SK-N-SH (cell line): ENCODE data around the gene SRRM1. TPM values are rescaled to one million over a fixed set of nuclear protein-coding genes. Genes with fewer than 3 reads are reported as not detected.

Source experiments
- CTCF ChIA-PET: fragments of 300-600, 350-600 bp; formaldehyde crosslinking; extraction: SDS; loops from one replicate; lab custom pipeline; 2021; lab: Yijun Ruan, JAX
- POLR2A ChIA-PET: fragments of 350-600 bp; sonication (Branson Sonifier 250); formaldehyde crosslinking; extraction: SDS; loops from one replicate; lab custom pipeline; 2020; ENCODE audit warnings: antibody characterized with exemption, inconsistent platforms; lab: Yijun Ruan, JAX
- DNase-seq: peaks from one replicate; pipeline ENCODE4 v3.0.0; 2012
- H2AFZ ChIP-seq: fragments of 200-600 bp; sonication (generic); 2 replicates; pipeline ENCODE4 v1.8.1; 2016; ENCODE audit warnings: antibody characterized with exemption, mild to moderate bottlenecking, low read depth
- H3F3A ChIP-seq: fragments of 200-600 bp; sonication (generic); replicated peaks from 2 replicates; pipeline ENCODE3; 2016; ENCODE audit warnings: antibody characterized with exemption, mild to moderate bottlenecking; ENCODE audit not compliant: insufficient read depth
- H3K27ac ChIP-seq, 2 experiments: fragments of 200-500 bp in 1 of 2; fragments of 200-600 bp in 1 of 2; sonication (Bioruptor generic) in 1 of 2; sonication (generic), shearing (Covaris generic) in 1 of 2; 2 replicates each; pipeline versions ENCODE4 v1.5.1 to v1.6.1; 2014 to 2016; ENCODE audit warnings: low read depth in 2 of 2, inconsistent platforms in 1 of 2, low read length in 1 of 2, mild to moderate bottlenecking in 1 of 2, mixed read lengths in 1 of 2
- H3K27me3 ChIP-seq: fragments of 200-600 bp; sonication (generic), shearing (Covaris generic); 2 replicates; pipeline ENCODE4 v1.6.1; 2016; ENCODE audit warnings: mixed run types; ENCODE audit not compliant: insufficient read depth
- H3K36me3 ChIP-seq, 2 experiments: fragments of 200-500 bp in 1 of 2; fragments of 200-600 bp in 1 of 2; sonication (Bioruptor generic) in 1 of 2; sonication (generic) in 1 of 2; replicated peaks in 1 of 2; 2 replicates each; pipeline versions ENCODE3 to v1.5.1; 2014 to 2016; ENCODE audit warnings: low read length in 1 of 2, mild to moderate bottlenecking in 1 of 2; ENCODE audit not compliant: insufficient read depth in 2 of 2, control insufficient read depth in 1 of 2
- H3K4me1 ChIP-seq, 2 experiments: fragments of 200-500 bp in 1 of 2; fragments of 200-600 bp in 1 of 2; sonication (Bioruptor generic) in 1 of 2; sonication (generic), shearing (Covaris generic) in 1 of 2; 2 replicates each; pipeline versions ENCODE4 v1.5.1 to v1.6.1; 2014 to 2016; ENCODE audit warnings: low read depth in 1 of 2, low read length in 1 of 2, mixed run types in 1 of 2; ENCODE audit not compliant: insufficient read depth in 2 of 2, control insufficient read depth in 1 of 2
- H3K4me2 ChIP-seq: fragments of 200-600 bp; sonication (generic), shearing (Covaris generic); 2 replicates; pipeline ENCODE4 v1.6.1; 2017; ENCODE audit warnings: mixed run types
- H3K4me3 ChIP-seq, 2 experiments: fragments of 200-500 bp in 1 of 2; fragments of 200-600 bp in 1 of 2; sonication (Bioruptor generic) in 1 of 2; sonication (generic), shearing (Covaris generic) in 1 of 2; 2 replicates each; pipeline versions ENCODE4 v1.5.1 to v1.8.1; 2014 to 2016; ENCODE audit warnings: low read depth in 2 of 2, inconsistent platforms in 1 of 2, low read length in 1 of 2, mild to moderate bottlenecking in 1 of 2, mixed read lengths in 1 of 2, moderate library complexity in 1 of 2
- H3K79me2 ChIP-seq: fragments of 200-600 bp; sonication (generic); 2 replicates; pipeline ENCODE4 v1.8.1; 2017; ENCODE audit warnings: mild to moderate bottlenecking; ENCODE audit not compliant: insufficient read depth
- H3K9ac ChIP-seq: fragments of 200-600 bp; sonication (generic); 2 replicates; pipeline ENCODE4 v1.6.1; 2017; ENCODE audit warnings: mixed run types
- H3K9me2 ChIP-seq: fragments of 200-600 bp; sonication (generic); 2 replicates; pipeline ENCODE4 v1.6.1; 2017; ENCODE audit warnings: mixed run types
- H3K9me3 ChIP-seq: fragments of 200-600 bp; sonication (generic); 2 replicates; pipeline ENCODE4 v1.6.1; 2017; ENCODE audit warnings: mixed run types, mild to moderate bottlenecking, moderate library complexity
- H4K20me1 ChIP-seq: fragments of 200-600 bp; sonication (generic); 2 replicates; pipeline ENCODE4 v1.6.1; 2017; ENCODE audit warnings: mild to moderate bottlenecking, mixed run types; ENCODE audit not compliant: insufficient read depth
- CHD2 ChIP-seq: fragments of 150-350 bp; IDR thresholded peaks from 2 replicates; pipeline ENCODE4 v1.6.1; 2018; ENCODE audit warnings: low read length; ENCODE audit not compliant: partially characterized antibody
- EP300 ChIP-seq, 2 experiments: IDR thresholded peaks; 2 replicates each; pipeline versions ENCODE4 v1.4.0 to v1.6.1; 2012; ENCODE audit warnings: borderline replicate concordance in 1 of 2, low read depth in 1 of 2, low read length in 1 of 2
- FOSL2 ChIP-seq: IDR thresholded peaks from 2 replicates; pipeline ENCODE4 v1.4.0; 2012; ENCODE audit warnings: low read depth, mild to moderate bottlenecking, moderate library complexity, borderline replicate concordance
- FOXJ3 ChIP-seq: sonication (generic); formaldehyde crosslinking; IDR thresholded peaks from 2 replicates; pipeline ENCODE4 v1.5.1; 2020; ENCODE audit warnings: mild to moderate bottlenecking, missing genetic modification reagents
- FOXM1 ChIP-seq: IDR thresholded peaks from 2 replicates; pipeline ENCODE4 v1.4.0; 2012; ENCODE audit warnings: low read depth, mild to moderate bottlenecking
- GABPA ChIP-seq: IDR thresholded peaks from 2 replicates; pipeline ENCODE4 v1.4.0; 2012; ENCODE audit warnings: low read depth, mild to moderate bottlenecking
- IRF3 ChIP-seq: fragments of 150-350 bp; IDR thresholded peaks from 2 replicates; pipeline ENCODE4 v1.6.1; 2016; ENCODE audit warnings: mild to moderate bottlenecking, low read depth, low read length
- JUND ChIP-seq: IDR thresholded peaks from 2 replicates; pipeline ENCODE4 v1.4.0; 2012
- MAX ChIP-seq: IDR thresholded peaks from 2 replicates; pipeline ENCODE4 v1.4.0; 2012; ENCODE audit warnings: low read depth
- MEF2A ChIP-seq: IDR thresholded peaks from 2 replicates; pipeline ENCODE4 v1.4.0; 2012; ENCODE audit warnings: low read depth, borderline replicate concordance
- NFIC ChIP-seq: IDR thresholded peaks from 2 replicates; pipeline ENCODE4 v1.4.0; 2012; ENCODE audit warnings: borderline replicate concordance
- POLR2AphosphoS5 ChIP-seq: IDR thresholded peaks from 2 replicates; pipeline ENCODE4 v1.6.1; 2012; ENCODE audit warnings: low read depth, low read length
- RAD21 ChIP-seq: IDR thresholded peaks from 2 replicates; pipeline ENCODE4 v1.6.1; 2012; ENCODE audit warnings: mild to moderate bottlenecking, low read length
- RCOR1 ChIP-seq: fragments of 150-350 bp; IDR thresholded peaks from 2 replicates; pipeline ENCODE4 v1.6.1; 2017; ENCODE audit warnings: antibody characterized with exemption, low read length
- RFX5 ChIP-seq: IDR thresholded peaks from 2 replicates; pipeline ENCODE4 v1.6.1; 2012; ENCODE audit warnings: mild to moderate bottlenecking, improper control_type of control experiment, low read length
- RXRA ChIP-seq: IDR thresholded peaks from 2 replicates; pipeline ENCODE4 v1.4.0; 2012; ENCODE audit warnings: low read depth, mild to moderate bottlenecking, borderline replicate concordance
- SIN3A ChIP-seq: IDR thresholded peaks from 2 replicates; pipeline ENCODE4 v1.6.1; 2012; ENCODE audit warnings: low read depth, mild to moderate bottlenecking, low read length, moderate library complexity, borderline replicate concordance
- SMC3 ChIP-seq: IDR thresholded peaks from 2 replicates; pipeline ENCODE4 v1.6.1; 2012; ENCODE audit warnings: low read depth, low read length, improper control_type of control experiment
- TAF1 ChIP-seq: IDR thresholded peaks from 2 replicates; pipeline ENCODE4 v1.6.1; 2012; ENCODE audit warnings: low read depth, mild to moderate bottlenecking, low read length, moderate library complexity, borderline replicate concordance
- TCF12 ChIP-seq: IDR thresholded peaks from 2 replicates; pipeline ENCODE4 v1.4.0; 2012
- TEAD4 ChIP-seq: IDR thresholded peaks from 2 replicates; pipeline ENCODE4 v1.4.0; 2012; ENCODE audit warnings: mild to moderate bottlenecking, borderline replicate concordance; ENCODE audit not compliant: insufficient read depth
- YY1 ChIP-seq: IDR thresholded peaks from 2 replicates; pipeline ENCODE4 v1.4.0; 2012; ENCODE audit warnings: low read depth, mild to moderate bottlenecking
- WGBS: methylation state at CpG from one replicate; pipeline ENCODE4 v1.1.6; 2017; ENCODE audit warnings: low lambda C conversion rate; 5-methylcytosine and 5-hydroxymethylcytosine counted together
- polyA plus RNA-seq, 3 experiments: library from polyadenylated mRNA; depleted of rRNA; stranded (reverse); fragments of >200 nt; gene quantifications; 2 replicates each; pipeline ENCODE4 v1.2.3, GENCODE V29; 2012
- TF ChIP-seq, protein P1 (sequence below): IDR thresholded peaks from 2 replicates; pipeline ENCODE4; 2012
- TF ChIP-seq, protein P2 (sequence below): fragments of 150-350 bp; IDR thresholded peaks from 2 replicates; pipeline ENCODE4 v1.6.1; 2017; ENCODE audit warnings: antibody characterized with exemption, low read length, low read depth, borderline replicate concordance
- TF ChIP-seq, protein P3 (sequence below): fragments of 200-600 bp; sonication (generic); IDR thresholded peaks from 2 replicates; pipeline ENCODE4 v1.6.1; 2017; ENCODE audit warnings: antibody characterized with exemption, mild to moderate bottlenecking, moderate library complexity
- TF ChIP-seq, protein P4 (sequence below): IDR thresholded peaks from 2 replicates; pipeline ENCODE4 v1.4.0; 2012; ENCODE audit warnings: low read depth, borderline replicate concordance

The SRRM1 gene
- polyA plus RNA-seq (2012; rRNA removed), result 52.3 and 56.1 TPM in 2 replicates
- polyA plus RNA-seq (2012; cell fraction: cytosol; rRNA removed), result 42.1 and 43.8 TPM in 2 replicates
- 120 and 128 TPM in 2 replicates for polyA plus RNA-seq (2012; cell fraction: nucleus; rRNA removed)

- H2AFZ ChIP-seq, result peak within 1 kb of the TSS; percentile 89
- POLR2A ChIA-PET, result no interaction called here
- no peaks in the 10 kb centered on the region for H3K9me3 ChIP-seq
- H3K27me3 ChIP-seq, result no peaks in the 10 kb centered on the region
- peaks cover 25 to 27% of the 10 kb centered on the region in 2 experiments for H3K36me3 ChIP-seq
- CTCF ChIA-PET, result interaction anchor here (0.8 to 2.1 kb wide), 4 partner anchors 14 to 444 kb away, joined by 5 to 8 read pairs (median 7); no protein-coding TSS in a partner anchor
- WGBS, result 0% methylated on average over 17 of the region's 95 CpGs
- H3K4me1 ChIP-seq, result peaks cover 15% of the 10 kb centered on the region in 2 experiments; a peak in 3 of 4 replicates
- H3K4me2 ChIP-seq, result peak within 1 kb of the TSS; percentile 92
- H4K20me1 ChIP-seq, result peaks cover 33% of the 10 kb centered on the region
- H3K27ac ChIP-seq, result peak within 1 kb of the TSS; percentile 97 to 100
- peak; percentile 97 for DNase-seq
- peaks cover 56% of the 10 kb centered on the region for H3K79me2 ChIP-seq
- peaks cover 10% of the 10 kb centered on the region for H3F3A ChIP-seq
- H3K9ac ChIP-seq, result peak within 1 kb of the TSS; percentile 100
- peak within 1 kb of the TSS; percentile 84 to 93 for H3K4me3 ChIP-seq
- H3K9me2 ChIP-seq, result no peaks in the 10 kb centered on the region
- TF ChIP-seq JUND (no peak), RCOR1 (peak; percentile 41), SIN3A (peak; percentile 91; the same call in 1 of the 2 replicates), GABPA (no peak), IRF3 (no peak), FOSL2 (no peak), RXRA (no peak), CHD2 (peak; percentile 54), YY1 (no peak), TCF12 (no peak), NFIC (no peak; the same call in 1 of the 2 replicates), MAX (peak; percentile 83), SMC3 (peak; percentile 18; the same call in 1 of the 2 replicates), EP300 (IDR thresholded peaks at IDR 0.05; ENCODE audit: borderline replicate concordance in 1 of 2, low read depth in 1 of 2, low read length in 1 of 2) (no peak), RAD21 (no peak), RFX5 (no peak), MEF2A (no peak), TEAD4 (no peak), FOXJ3 (no peak), FOXM1 (no peak), POLR2AphosphoS5 (peak; percentile 96), TAF1 (peak; percentile 88)
- TF ChIP-seq, protein P1, sequence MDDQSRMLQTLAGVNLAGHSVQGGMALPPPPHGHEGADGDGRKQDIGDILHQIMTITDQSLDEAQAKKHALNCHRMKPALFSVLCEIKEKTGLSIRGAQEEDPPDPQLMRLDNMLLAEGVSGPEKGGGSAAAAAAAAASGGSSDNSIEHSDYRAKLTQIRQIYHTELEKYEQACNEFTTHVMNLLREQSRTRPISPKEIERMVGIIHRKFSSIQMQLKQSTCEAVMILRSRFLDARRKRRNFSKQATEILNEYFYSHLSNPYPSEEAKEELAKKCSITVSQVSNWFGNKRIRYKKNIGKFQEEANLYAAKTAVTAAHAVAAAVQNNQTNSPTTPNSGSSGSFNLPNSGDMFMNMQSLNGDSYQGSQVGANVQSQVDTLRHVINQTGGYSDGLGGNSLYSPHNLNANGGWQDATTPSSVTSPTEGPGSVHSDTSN, result no peak
- TF ChIP-seq, protein P2, sequence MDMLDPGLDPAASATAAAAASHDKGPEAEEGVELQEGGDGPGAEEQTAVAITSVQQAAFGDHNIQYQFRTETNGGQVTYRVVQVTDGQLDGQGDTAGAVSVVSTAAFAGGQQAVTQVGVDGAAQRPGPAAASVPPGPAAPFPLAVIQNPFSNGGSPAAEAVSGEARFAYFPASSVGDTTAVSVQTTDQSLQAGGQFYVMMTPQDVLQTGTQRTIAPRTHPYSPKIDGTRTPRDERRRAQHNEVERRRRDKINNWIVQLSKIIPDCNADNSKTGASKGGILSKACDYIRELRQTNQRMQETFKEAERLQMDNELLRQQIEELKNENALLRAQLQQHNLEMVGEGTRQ, result peak; percentile 59; the same call in 1 of the 2 replicates
- TF ChIP-seq, protein P3, sequence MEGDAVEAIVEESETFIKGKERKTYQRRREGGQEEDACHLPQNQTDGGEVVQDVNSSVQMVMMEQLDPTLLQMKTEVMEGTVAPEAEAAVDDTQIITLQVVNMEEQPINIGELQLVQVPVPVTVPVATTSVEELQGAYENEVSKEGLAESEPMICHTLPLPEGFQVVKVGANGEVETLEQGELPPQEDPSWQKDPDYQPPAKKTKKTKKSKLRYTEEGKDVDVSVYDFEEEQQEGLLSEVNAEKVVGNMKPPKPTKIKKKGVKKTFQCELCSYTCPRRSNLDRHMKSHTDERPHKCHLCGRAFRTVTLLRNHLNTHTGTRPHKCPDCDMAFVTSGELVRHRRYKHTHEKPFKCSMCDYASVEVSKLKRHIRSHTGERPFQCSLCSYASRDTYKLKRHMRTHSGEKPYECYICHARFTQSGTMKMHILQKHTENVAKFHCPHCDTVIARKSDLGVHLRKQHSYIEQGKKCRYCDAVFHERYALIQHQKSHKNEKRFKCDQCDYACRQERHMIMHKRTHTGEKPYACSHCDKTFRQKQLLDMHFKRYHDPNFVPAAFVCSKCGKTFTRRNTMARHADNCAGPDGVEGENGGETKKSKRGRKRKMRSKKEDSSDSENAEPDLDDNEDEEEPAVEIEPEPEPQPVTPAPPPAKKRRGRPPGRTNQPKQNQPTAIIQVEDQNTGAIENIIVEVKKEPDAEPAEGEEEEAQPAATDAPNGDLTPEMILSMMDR, result peak; percentile 19; the same call in 1 of the 2 replicates
- TF ChIP-seq, protein P4, sequence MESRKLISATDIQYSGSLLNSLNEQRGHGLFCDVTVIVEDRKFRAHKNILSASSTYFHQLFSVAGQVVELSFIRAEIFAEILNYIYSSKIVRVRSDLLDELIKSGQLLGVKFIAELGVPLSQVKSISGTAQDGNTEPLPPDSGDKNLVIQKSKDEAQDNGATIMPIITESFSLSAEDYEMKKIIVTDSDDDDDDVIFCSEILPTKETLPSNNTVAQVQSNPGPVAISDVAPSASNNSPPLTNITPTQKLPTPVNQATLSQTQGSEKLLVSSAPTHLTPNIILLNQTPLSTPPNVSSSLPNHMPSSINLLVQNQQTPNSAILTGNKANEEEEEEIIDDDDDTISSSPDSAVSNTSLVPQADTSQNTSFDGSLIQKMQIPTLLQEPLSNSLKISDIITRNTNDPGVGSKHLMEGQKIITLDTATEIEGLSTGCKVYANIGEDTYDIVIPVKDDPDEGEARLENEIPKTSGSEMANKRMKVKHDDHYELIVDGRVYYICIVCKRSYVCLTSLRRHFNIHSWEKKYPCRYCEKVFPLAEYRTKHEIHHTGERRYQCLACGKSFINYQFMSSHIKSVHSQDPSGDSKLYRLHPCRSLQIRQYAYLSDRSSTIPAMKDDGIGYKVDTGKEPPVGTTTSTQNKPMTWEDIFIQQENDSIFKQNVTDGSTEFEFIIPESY, result no peak
Observed at GRCh38 chr1:24642481-24643362, at the start of gene SRRM1. SRRM1 (plus strand) TSS chr1:24643302; CDS start chr1:24643327, 25 bp downstream.
